DMS53 treated with DMSO at 0.1 percent for 48 hours (cell line): ENCODE measurements around the gene ZCCHC13.
"Not testable (repeated sequence)": the region's sequence is repeated elsewhere in the genome, so short reads cannot be mapped to it uniquely, and the experiment has no call there.

Experiments
- DNase-seq: peaks from one replicate; lab custom pipeline; 2025; ENCODE audit not compliant: unreplicated experiment; lab: John Stamatoyannopoulos, UW

Gene ZCCHC13

DNA sequence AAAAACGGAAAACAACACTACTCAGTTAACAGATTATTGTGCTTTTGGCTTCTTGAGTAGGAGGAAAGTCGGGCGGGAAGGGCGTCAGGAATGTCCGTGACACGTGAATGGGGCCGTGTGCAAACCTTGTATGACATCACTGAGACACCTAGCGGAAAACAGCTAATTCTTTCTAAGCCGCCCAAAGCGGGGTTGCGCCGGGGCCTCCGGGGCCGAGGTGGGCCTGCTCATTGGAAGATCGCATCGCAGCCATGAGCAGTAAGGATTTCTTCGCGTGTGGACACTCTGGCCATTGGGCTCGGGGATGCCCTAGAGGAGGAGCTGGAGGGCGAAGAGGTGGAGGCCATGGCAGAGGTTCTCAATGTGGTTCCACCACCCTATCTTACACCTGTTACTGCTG is at the start of gene ZCCHC13:
TSS of gene ZCCHC13 (plus strand) at position 165 of the 400 bp plus-strand sequence. CDS start at position 252, 87 bp downstream.
- no peak for DNase-seq

DNA sequence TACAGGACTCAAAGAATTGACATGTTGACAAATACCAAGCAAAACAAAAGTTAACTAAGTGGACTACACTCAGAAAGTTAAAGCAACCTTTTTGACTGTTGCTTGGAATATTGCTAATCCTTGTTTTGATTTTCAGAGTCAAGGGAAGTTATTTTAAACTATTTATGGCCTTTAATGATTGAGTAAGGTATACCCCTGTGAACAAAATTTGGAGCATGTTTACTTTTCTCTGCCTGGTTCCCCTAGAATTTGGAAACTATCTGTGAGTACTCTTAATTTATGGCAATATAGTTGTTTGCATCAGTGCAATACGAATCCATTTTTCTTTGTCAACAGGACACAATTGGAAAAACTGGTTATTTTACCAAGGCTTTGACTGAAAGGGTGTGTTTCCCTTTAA is 45.9 kb upstream of the ZCCHC13 start:
- not testable (repeated sequence) for DNase-seq

DNA sequence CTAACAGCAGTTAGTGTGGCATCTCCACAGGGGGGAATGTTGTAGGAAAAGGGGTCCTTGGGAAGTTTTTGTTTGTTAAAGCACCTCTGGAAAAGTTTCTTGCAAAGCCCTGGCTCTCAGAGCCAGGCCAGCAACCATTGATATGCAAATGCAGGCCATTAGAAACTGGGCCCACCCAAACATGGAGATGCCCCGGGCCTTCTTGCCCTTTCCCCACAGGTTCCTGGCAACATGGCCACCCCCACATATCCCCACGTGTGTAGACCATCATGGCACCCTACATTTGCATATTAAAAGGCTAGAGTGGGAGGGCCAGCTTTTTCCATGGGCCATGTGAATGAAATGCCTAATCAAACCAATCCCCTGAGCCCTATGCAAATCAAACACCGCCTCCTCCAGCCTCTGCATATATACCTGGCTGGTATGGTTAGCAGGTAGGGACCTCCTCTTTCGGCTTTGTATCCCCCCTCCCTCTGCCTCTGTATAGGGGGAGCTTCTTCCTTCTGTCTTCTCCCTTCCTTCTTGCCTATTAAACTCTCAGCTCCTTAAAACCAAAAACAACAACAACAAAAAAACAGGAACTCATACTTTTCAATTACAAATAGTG is 44.0 kb upstream of the ZCCHC13 start:
- no peak for DNase-seq

DNA sequence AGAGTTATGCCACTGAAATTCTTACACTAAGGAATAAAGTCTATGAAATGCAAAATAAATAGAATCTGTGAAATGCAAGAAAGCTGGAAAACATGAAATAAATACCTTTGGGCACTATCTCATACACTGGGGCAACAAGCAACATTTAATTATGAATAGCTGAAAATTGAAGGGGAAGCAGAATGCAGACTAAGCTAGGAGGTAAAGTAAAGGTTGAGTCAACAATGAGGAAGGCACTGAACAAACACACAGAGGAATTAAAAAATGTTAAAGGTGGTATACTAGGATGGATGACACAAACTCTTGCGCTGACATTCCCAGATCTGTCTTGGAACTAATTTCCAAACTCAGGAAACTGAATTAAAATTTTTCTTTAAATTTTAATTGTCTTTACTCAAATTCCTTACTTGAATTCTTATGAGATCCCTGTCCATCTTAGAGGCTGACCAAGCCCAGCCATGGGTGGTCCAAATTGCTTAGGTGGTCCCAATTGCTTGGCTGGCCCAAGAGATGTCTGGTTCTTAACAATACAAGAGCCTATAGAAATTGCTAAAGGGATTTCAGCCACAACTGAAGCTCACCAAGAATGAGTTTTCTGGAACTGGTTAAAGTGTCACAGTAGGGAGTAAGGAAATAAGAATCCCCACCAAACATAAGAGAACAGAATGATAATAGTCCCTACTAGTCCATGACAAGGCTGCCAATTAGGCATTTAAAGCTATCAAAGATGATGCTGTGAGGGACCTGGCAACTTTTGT is 41.3 kb upstream of the ZCCHC13 start:
- DNase-seq, result no peak

DNA sequence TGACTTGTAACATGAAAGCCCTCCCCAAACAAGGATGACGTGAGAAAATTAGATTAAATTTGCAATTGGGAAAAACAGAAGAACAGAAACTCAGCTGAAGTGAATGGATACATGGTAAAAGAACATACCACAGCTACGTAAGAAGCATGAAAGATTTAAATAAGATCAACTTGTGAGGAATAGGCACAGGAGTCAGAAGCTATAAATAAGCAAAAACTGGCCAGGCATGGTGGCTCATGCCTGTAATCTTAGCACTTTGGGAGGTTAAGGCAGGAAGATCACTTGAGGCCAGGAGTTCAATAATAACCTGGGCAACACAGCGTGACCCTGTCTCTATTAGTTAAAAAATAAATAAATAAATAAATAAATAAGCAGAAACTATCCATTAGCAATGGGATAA is 33.6 kb upstream of the ZCCHC13 start:
- DNase-seq, result no peak

DNA sequence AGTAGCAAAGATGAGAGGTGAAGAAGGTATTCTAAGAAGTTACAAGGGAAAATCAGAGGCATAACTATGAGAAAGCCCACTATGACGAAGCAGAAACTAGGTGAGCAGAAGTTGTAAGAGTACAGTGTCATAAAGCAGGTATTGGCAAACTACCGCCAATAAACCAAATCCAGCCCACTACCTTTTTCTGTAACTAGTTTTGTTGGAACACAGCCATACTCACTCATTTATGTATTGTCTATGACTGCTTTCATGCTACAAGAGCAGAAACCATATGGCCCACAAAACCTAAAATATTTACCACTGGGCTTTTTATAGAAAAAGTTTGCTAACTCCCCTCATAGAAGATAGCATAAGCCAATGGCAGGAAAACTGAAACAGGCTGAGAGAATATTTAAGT is 31.8 kb upstream of the ZCCHC13 start:
- DNase-seq, result no peak

DNA sequence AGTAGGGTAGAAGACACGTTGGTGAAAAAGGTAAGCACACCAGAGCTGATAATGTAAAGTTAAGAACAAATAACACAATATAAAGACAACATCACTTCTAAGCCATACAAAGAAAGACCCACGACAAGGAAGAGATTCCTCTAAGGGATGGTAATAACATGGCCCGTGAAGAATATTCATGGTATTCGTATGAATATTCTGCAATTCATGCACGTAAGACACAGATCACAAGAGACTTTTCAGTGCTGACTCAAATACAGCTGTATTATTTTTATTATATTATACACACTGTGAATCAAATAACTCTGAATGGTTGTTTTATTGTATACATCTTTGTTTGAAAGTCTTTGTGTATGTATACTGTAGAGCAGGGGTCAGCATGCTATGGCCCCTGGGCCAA is 29.5 kb upstream of the ZCCHC13 start:
- DNase-seq, result no peak

DNA sequence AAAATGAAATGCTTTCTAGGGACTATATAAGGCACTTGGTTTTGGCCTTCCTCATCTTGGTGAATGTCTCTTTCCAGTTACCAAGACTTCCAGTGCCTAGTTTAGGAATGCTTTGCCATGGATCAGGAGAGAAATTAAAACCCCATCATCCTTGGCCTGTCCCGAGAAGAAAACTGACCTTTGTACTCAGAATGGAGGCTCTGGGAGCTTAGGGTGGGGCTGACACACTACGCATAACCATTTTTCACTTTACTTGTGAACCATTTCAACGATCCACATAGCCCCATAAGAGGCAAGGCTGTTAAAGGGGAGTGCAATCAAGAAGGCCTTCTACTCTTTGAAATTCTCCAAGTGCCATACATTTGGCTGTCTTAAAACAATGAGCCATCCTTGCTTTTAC is 26.7 kb upstream of the ZCCHC13 start:
- DNase-seq, result no peak

DNA sequence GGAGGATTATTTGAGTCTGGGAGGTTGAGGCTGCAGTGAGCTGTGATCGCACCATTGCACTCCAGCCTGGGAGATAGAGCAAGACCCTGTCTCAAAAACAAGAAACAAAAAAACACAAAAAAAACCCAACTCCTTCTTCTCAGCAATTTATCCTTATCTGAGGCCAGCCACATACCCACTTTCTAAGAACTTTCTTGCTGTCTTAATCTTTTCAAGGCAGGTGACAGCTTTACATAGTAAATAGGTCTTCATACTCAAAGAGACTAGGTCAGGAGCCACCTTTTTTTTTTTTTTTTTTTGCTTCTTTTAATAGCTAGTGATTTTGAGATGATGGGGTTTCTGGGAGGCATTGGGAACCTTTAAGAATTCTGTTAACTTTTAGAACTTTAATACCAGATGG is 26.1 kb upstream of the ZCCHC13 start:
- DNase-seq, result no peak

DNA sequence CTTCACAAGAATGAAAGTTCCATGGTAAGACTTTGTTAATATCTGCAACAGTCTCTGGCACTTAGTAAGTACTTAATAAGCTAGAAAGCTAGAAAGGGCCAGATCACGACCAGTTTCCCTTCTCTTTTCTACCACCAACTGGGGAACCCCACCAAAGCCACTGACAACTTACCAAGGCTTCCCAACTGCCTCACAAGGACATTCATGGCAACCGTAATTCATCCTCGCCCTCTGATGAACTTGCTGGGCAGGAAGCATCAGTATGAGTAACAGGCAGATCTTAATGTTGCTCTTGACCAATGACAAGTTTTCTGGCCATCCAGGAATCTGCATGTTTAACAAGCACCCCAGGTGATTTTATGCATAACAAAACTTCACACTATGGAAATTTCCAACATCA is 23.2 kb upstream of the ZCCHC13 start:
- no peak for DNase-seq

DNA sequence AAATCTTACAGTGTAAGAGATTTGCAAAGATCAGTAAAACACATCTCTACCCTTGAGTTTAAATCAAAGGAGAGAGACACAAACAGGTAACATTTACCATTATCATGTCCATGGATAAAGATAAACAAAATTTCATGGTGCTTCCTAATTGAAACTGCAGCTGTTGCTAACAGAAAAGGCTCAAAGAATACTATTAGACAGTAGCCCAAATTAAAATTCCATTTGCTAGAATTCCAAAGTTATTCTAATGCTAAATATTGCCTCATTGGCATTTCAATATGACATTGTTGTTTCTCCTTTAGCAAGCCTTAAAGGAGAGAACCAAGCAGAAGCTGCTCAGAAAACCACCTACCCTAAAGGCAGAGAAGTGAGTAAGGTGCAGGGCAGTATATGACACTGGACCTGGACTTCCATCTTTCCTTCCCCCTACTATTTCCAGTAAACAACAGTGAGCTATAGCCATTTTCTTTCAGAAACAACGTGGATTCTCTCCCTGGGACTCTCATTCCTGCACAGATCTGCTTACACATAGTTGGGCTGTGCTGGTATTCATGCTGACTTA is 19.5 kb upstream of the ZCCHC13 start:
- no peak for DNase-seq

DNA sequence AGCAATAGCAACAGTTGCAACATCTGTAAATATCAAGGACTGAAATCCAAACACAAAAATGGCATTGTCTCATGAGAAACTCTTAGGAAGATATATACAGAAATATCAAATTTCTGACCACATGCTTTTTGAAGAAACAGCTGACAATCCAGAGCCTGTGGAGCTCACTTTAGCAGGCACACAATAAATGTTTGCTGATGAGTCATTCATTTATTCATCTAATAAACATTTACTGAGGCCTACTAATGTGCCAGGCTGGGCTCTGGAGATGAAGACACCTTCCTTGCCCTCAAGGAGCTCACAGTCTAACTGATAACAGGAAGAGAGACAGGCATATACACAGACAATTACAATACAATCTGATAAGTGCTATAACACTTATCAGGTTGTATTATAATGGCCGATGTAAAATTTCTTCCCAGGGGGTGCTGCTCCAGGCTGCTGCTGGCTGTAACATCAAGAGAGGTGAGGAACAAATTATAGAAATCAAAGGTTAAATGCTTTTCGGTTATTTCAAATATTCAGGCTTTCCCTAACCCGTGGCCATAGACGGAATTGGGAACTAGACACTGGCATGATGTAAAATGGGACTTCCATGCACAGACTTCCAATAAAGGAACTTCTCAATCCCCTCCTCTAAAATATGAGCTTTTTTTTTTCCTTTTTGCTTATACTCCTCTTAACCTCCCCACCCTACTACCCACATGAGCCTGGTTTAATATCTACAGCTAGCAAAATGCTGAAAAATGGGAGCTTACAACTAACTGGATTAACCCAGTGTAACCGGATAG is 16.8 kb upstream of the ZCCHC13 start:
- peak; percentile 3 for DNase-seq

DNA sequence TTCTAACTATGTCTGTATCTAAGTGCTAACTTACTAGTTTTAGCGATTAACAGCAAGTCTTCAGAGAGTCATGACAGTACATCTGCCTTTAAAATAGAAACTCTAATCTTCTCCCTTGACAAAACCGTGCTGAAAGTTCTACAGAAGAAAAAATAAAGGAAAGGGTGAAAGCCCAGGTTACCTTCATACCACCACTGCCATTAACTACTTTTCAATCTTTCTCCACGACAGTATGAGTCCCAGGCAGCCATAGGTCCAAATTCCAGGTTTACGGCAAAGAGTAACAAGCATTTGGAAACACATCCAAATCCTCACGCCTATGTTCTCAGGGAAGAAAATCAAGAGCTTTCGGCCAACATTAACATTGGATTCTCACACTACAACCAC is 12.4 kb upstream of the ZCCHC13 start:
- DNase-seq, result no peak

DNA sequence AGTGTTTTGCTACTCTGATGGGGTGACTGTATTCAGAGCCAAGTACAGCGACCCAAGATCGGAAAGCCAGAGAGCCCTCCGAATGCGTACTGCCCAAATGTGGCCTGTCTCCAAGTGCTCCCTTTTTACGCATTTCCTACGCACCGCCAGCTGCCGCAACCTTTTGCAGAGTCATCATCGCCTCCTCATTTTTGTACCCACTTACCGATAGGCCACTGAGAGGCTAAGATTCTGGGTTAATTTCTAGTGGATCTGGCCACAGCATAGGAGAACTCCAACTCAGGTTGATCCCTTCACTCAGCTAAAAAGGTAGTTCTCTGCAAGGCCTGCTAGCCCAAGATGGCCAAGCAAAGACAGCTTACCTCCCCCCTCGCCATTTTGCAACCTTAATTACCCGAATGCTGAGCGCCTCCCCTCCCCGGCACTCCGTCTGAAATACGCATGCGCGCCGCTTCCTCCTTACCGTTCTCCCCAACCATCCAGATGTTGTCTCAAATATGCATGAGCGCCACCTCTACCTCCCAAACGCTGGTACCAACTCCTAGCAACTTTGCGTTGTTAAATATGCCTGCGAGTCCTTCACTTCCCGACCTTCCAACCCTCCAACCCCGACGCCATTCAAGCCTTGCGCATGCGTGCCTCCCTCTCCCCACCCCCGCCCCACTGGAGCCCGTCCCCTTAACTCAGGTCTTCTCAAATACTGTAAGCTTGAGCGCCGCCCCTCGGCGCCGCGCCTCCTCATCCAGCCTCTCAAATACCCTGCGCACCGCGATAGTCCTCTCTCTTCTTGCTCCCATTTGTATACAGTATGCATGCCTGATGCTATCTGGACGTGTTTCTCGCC is 11.8 kb upstream of the ZCCHC13 start:
- DNase-seq, result peak; percentile 81

DNA sequence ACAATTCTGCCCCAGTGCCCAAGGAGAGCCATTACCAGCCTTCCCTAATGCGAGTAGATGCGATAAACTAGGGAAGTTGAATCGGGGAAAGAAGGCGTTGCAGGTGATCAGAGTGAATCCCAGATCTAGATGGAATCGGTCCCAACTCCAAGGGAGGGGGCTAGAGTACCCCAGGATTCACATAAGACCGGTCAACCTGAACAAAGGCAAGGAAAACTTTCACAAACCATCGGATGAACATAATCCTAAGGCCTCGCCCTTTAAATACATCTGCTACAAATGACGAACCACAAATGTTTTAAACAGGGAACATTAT is 11.2 kb upstream of the ZCCHC13 start:
- DNase-seq, result peak; percentile 43

DNA sequence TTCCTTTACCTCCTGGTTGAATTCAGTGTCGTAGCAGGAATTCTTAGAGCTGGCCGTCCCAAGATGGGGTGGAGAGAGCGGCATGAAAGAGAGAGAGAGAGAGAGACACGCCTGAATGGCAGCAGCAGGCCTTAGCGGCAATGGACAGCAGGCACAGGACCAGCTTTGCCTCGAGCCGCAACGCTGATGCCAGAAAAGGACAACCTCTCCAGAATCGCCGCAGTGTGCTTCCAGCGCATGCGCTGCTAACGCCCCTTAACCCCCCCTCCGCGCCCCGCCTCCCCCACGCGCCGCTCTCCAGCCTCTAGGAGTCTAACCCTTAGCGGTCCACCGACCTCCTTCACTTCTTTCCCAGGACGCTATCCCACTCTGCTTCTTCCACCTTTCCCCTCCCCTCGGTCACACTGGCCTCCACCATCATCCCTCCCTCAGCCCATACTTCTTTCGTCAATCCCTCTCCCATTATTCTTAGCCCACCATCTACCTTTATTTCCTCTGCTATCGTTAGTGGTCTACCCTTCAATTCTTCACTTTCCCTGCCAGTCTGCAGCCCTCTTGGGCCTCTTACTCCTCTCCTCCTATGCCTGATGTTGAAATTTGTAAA is 10.5 kb upstream of the ZCCHC13 start:
- DNase-seq, result peak; percentile 73

DNA sequence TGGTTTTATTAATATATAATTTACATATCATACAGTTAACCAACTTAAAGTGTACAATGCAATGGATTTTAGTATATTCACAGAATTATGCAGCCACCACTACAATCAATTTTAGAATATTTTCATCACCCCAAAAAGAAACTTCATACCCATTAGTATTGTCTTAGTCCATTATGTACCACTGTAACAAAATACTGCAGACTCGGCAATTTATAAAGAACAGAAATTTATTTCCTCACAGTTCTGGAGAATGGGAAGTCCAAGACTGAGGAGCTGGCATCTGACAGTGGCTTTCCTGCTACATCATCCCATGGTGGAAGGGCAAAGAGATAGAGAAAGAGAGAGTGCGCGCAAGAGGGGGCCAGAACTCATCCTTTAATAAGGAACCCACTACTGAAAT is 8.9 kb upstream of the ZCCHC13 start:
- DNase-seq, result no peak

DNA sequence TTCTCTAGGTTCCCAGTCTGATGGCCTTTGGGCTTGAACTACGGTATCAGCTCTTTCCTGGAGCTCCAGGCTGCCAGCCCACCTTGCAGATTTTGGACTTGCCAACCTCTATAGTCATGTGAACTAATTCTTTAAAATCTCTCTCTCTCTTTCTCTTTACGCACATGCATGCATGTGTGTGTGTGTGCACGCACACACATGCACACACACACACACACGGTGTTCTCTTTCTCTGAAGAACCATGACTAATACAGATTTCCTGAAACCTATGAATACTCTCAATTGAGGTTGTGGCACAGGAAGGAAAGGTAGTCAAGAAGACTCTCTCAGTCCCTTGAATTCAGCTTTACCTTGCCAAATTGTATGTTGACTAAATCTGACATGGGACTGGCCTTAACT is 6.2 kb upstream of the ZCCHC13 start:
- no peak for DNase-seq

DNA sequence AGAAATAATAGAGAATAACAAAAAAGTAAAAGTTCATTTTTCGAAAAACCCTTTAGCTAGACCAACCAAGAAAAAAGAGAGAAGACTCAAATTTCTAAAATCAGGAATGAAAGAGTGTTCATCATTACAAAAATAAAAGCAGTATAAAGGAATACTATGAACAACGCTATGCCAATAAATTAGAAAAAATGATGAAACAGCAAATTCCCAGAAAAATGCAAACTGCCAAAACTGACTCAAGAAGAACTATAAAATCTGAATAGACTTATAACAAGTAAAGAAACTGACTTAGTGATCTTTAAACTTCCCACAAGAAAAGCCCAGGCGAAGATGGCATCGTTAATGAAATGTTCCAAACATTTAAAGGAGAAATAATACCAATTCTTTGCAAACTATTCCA is 3.1 kb upstream of the ZCCHC13 start:
- no peak for DNase-seq

DNA sequence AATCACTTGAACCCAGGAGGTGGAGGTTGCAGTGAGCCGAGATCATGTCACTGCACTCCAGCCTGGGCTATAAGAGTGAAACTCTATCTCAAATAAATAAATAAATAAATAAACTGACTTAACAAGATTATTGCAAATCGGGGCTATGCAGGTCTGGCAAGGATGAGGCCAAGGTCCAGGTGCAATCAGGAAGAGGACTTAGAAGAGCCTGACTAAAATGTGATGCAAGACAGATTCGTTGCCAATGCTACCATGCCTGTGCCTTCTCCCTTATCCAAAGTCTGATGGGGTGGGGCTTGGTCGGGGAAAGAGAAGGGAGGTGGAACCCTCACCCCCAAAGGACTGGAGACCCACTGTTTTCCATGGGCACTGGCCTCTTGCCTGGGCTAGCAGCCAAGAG is 14.7 kb downstream of the ZCCHC13 start:
- no peak for DNase-seq

DNA sequence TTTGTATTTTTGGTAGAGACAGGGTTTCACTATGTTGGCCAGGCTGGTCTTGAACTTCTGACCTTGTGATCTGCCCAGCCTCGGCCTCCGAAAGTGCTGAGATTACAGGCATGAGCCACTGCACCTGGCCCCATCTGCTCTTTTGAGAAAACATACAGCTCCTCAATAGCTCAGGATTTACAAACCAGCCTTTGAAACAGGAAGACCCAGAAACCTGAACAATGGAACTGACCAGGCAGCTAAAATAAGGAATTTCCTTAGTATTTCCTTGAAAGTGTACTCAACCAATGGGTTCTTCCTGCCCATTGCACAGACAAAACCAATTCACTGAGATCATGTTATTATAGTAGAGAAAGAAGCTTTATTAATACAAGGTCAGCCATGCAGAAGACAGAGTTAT is 15.3 kb downstream of the ZCCHC13 start:
- DNase-seq, result not testable (repeated sequence)
